ENCODE results near the gene ARSB. TPM values are rescaled to one million over a fixed set of nuclear protein-coding genes. Genes with fewer than 3 reads are reported as not detected.

Gene ARSB
- total and polyA plus RNA-seq, 9 of the 15 experiments (the other 6 are each of a cell fraction or from before 2014, with no cell fraction given) = 0.52 to 4.6 (median 2.4) TPM

DNA sequence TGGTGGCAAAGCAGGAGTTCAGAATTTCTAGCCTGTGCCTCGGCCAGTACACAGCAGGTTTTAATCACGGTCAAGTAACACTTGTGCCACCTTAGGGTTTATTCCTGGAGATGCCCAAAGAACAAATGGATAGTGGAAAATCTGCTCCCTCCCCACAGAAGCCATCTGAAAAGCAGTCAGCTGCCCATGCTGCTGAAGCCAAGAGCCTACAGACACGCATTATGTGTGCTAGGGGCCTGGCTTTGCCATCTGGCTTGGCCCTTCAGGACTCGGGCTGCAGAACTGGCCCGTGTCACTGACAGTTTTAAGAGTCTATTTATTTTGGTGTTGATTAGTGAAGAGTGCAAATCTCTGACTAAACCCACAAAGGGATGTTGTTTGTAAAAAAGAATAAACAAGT lies 11.1 kb downstream of the ARSB start:
- FAIRE-seq (no peak), ATAC-seq (no peak), DNase-seq (ENCODE audit: extremely low read depth in 1 of 4, low spot score in 3 of 4) (no peak)
- no peak overlapping the region for H3K4me3 ChIP-seq
- in situ Hi-C loops (cut with MboI) = no loop called here
- no peaks in the 10 kb centered on the region for H3K79me2 ChIP-seq (ENCODE audit: control insufficient read depth, insufficient read depth, low read length)
- H3K9me3 ChIP-seq (replicated peaks; ENCODE audit: control insufficient read depth, insufficient read depth, low read depth, low read length) = no peaks in the 10 kb centered on the region
- no peak overlapping the region for H3K27ac ChIP-seq (ENCODE audit: extremely low read depth, low read depth, low read length)
- H3K4me2 ChIP-seq (ENCODE audit: insufficient read depth, low read length) = no peak overlapping the region
- POLR2A ChIA-PET = interaction anchor here (2.3 kb wide), 1 partner anchor 10 kb away, joined by 12 read pairs; the partner anchor contains the start of gene ARSB
- no peaks in the 10 kb centered on the region for H3K36me3 ChIP-seq (ENCODE audit: control insufficient read depth, insufficient read depth, low read length)
- H3K9me1 ChIP-seq (ENCODE audit: control insufficient read depth, insufficient read depth, low read length) = no peaks in the 10 kb centered on the region
- intact Hi-C loops (cut with micrococcal nuclease) = no loop called here
- no peak for TF ChIP-seq ETV6 (IDR thresholded peaks at IDR 0.05; ENCODE audit: borderline replicate concordance in 1 of 2, low read depth in 2 of 2, low read length in 1 of 2)
- no peak for TF ChIP-seq ETV6 (CRISPR knock-in tag; IDR thresholded peaks at IDR 0.05; ENCODE audit: borderline replicate concordance)
- TF ChIP-seq NR1H2 (CRISPR knock-in tag; IDR thresholded peaks at IDR 0.05) = no peak
- TF ChIP-seq ZNF780A (CRISPR knock-in tag; IDR thresholded peaks at IDR 0.05) = no peak
- no peak for TF ChIP-seq NR3C1 (CRISPR knock-in tag; IDR thresholded peaks at IDR 0.05)
- TF ChIP-seq ZNF583 (CRISPR knock-in tag; IDR thresholded peaks at IDR 0.05) = no peak
- no peak for TF ChIP-seq MTF1 (CRISPR knock-in tag; IDR thresholded peaks at IDR 0.05; ENCODE audit: borderline replicate concordance)
- TF ChIP-seq, protein P1, sequence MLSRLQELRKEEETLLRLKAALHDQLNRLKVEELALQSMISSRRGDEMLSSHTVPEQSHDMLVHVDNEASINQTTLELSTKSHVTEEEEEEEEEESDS (CRISPR knock-in tag; IDR thresholded peaks at IDR 0.05) = no peak
- no peak for TF ChIP-seq KDM1A (IDR thresholded peaks at IDR 0.05)
- no peak for TF ChIP-seq ZNF766 (CRISPR knock-in tag; conservative IDR thresholded peaks at IDR 0.05)
- TF ChIP-seq, protein P2, sequence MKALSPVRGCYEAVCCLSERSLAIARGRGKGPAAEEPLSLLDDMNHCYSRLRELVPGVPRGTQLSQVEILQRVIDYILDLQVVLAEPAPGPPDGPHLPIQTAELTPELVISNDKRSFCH (CRISPR knock-in tag; IDR thresholded peaks at IDR 0.05) = no peak
- TF ChIP-seq, protein P2 (tag; IDR thresholded peaks at IDR 0.05) = no peak
- TF ChIP-seq, protein P3, sequence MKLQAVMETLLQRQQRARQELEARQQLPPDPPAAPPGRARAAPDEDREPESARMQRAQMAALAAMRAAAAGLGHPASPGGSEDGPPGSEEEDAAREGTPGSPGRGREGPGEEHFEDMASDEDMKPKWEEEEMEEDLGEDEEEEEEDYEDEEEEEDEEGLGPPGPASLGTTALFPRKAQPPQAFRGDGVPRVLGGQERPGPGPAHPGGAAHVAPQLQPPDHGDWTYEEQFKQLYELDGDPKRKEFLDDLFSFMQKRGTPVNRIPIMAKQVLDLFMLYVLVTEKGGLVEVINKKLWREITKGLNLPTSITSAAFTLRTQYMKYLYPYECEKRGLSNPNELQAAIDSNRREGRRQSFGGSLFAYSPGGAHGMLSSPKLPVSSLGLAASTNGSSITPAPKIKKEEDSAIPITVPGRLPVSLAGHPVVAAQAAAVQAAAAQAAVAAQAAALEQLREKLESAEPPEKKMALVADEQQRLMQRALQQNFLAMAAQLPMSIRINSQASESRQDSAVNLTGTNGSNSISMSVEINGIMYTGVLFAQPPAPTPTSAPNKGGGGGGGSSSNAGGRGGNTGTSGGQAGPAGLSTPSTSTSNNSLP (IDR thresholded peaks at IDR 0.05; ENCODE audit: borderline replicate concordance, low read depth, low read length) = no peak
- no peak for TF ChIP-seq GTF2F1 (IDR thresholded peaks at IDR 0.05; ENCODE audit: low read depth, low read length)
- no peak for TF ChIP-seq SAFB (IDR thresholded peaks at IDR 0.05; ENCODE audit: borderline replicate concordance, low read depth, low read length)
- no peaks in the 10 kb centered on the region; the same call in 1 of the 2 replicates for H4K20me1 ChIP-seq (replicated peaks; ENCODE audit: control insufficient read depth, insufficient read depth, low read length)
- BruUV-seq (replicated peaks) = no TSS peak
- CTCF ChIA-PET (ENCODE audit: low intra/inter-chr PET ratio) = no interaction called here
- 2% methylated on average over 5 of the region's 5 CpGs for WGBS (ENCODE audit: insufficient coverage, low coverage, missing lambda C conversion rate)
- peaks cover 12 to 17% of the 10 kb centered on the region in 2 experiments; a peak in 3 of 5 replicates for H3K27me3 ChIP-seq (ENCODE audit: control insufficient read depth in 2 of 2, insufficient read depth in 2 of 2, low read length in 2 of 2)
- no peak overlapping the region for H2AFZ ChIP-seq (ENCODE audit: low read depth, low read length)
- H3K4me1 ChIP-seq (replicated peaks in 1 of 2; ENCODE audit: control insufficient read depth in 2 of 2, insufficient read depth in 2 of 2, low read length in 2 of 2) = no peaks in the 10 kb centered on the region
- no peak overlapping the region for H3K9ac ChIP-seq (ENCODE audit: insufficient read depth in 1 of 2, low read depth in 2 of 2, low read length in 2 of 2)

Measured in K562 (cell line).